SK-N-SH (cell line): ENCODE results near the gene CALR3. TPM values are rescaled to one million over a fixed set of nuclear protein-coding genes. Genes with fewer than 3 reads are reported as not detected.

Experiments
- CTCF ChIA-PET: fragments of 300-600, 350-600 bp; formaldehyde crosslinking; extraction: SDS; loops from one replicate; lab custom pipeline; 2021; lab: Yijun Ruan, JAX
- POLR2A ChIA-PET: fragments of 350-600 bp; sonication (Branson Sonifier 250); formaldehyde crosslinking; extraction: SDS; loops from one replicate; lab custom pipeline; 2020; ENCODE audit warnings: antibody characterized with exemption, inconsistent platforms; lab: Yijun Ruan, JAX
- DNase-seq: peaks from one replicate; pipeline ENCODE4 v3.0.0; 2012
- H2AFZ ChIP-seq: fragments of 200-600 bp; sonication (generic); 2 replicates; pipeline ENCODE4 v1.8.1; 2016; ENCODE audit warnings: antibody characterized with exemption, mild to moderate bottlenecking, low read depth
- H3F3A ChIP-seq: fragments of 200-600 bp; sonication (generic); replicated peaks from 2 replicates; pipeline ENCODE3; 2016; ENCODE audit warnings: antibody characterized with exemption, mild to moderate bottlenecking; ENCODE audit not compliant: insufficient read depth
- H3K27ac ChIP-seq, 2 experiments: fragments of 200-500 bp in 1 of 2; fragments of 200-600 bp in 1 of 2; sonication (Bioruptor generic) in 1 of 2; sonication (generic), shearing (Covaris generic) in 1 of 2; 2 replicates each; pipeline versions ENCODE4 v1.5.1 to v1.6.1; 2014 to 2016; ENCODE audit warnings: low read depth in 2 of 2, inconsistent platforms in 1 of 2, low read length in 1 of 2, mild to moderate bottlenecking in 1 of 2, mixed read lengths in 1 of 2
- H3K27me3 ChIP-seq: fragments of 200-600 bp; sonication (generic), shearing (Covaris generic); 2 replicates; pipeline ENCODE4 v1.6.1; 2016; ENCODE audit warnings: mixed run types; ENCODE audit not compliant: insufficient read depth
- H3K36me3 ChIP-seq, 2 experiments: fragments of 200-500 bp in 1 of 2; fragments of 200-600 bp in 1 of 2; sonication (Bioruptor generic) in 1 of 2; sonication (generic) in 1 of 2; replicated peaks in 1 of 2; 2 replicates each; pipeline versions ENCODE3 to v1.5.1; 2014 to 2016; ENCODE audit warnings: low read length in 1 of 2, mild to moderate bottlenecking in 1 of 2; ENCODE audit not compliant: insufficient read depth in 2 of 2, control insufficient read depth in 1 of 2
- H3K4me1 ChIP-seq, 2 experiments: fragments of 200-500 bp in 1 of 2; fragments of 200-600 bp in 1 of 2; sonication (Bioruptor generic) in 1 of 2; sonication (generic), shearing (Covaris generic) in 1 of 2; 2 replicates each; pipeline versions ENCODE4 v1.5.1 to v1.6.1; 2014 to 2016; ENCODE audit warnings: low read depth in 1 of 2, low read length in 1 of 2, mixed run types in 1 of 2; ENCODE audit not compliant: insufficient read depth in 2 of 2, control insufficient read depth in 1 of 2
- H3K4me2 ChIP-seq: fragments of 200-600 bp; sonication (generic), shearing (Covaris generic); 2 replicates; pipeline ENCODE4 v1.6.1; 2017; ENCODE audit warnings: mixed run types
- H3K4me3 ChIP-seq, 2 experiments: fragments of 200-500 bp in 1 of 2; fragments of 200-600 bp in 1 of 2; sonication (Bioruptor generic) in 1 of 2; sonication (generic), shearing (Covaris generic) in 1 of 2; 2 replicates each; pipeline versions ENCODE4 v1.5.1 to v1.8.1; 2014 to 2016; ENCODE audit warnings: low read depth in 2 of 2, inconsistent platforms in 1 of 2, low read length in 1 of 2, mild to moderate bottlenecking in 1 of 2, mixed read lengths in 1 of 2, moderate library complexity in 1 of 2
- H3K79me2 ChIP-seq: fragments of 200-600 bp; sonication (generic); 2 replicates; pipeline ENCODE4 v1.8.1; 2017; ENCODE audit warnings: mild to moderate bottlenecking; ENCODE audit not compliant: insufficient read depth
- H3K9ac ChIP-seq: fragments of 200-600 bp; sonication (generic); 2 replicates; pipeline ENCODE4 v1.6.1; 2017; ENCODE audit warnings: mixed run types
- H3K9me2 ChIP-seq: fragments of 200-600 bp; sonication (generic); 2 replicates; pipeline ENCODE4 v1.6.1; 2017; ENCODE audit warnings: mixed run types
- H3K9me3 ChIP-seq: fragments of 200-600 bp; sonication (generic); 2 replicates; pipeline ENCODE4 v1.6.1; 2017; ENCODE audit warnings: mixed run types, mild to moderate bottlenecking, moderate library complexity
- H4K20me1 ChIP-seq: fragments of 200-600 bp; sonication (generic); 2 replicates; pipeline ENCODE4 v1.6.1; 2017; ENCODE audit warnings: mild to moderate bottlenecking, mixed run types; ENCODE audit not compliant: insufficient read depth
- ELF1 ChIP-seq: IDR thresholded peaks from 2 replicates; pipeline ENCODE4 v1.4.0; 2012
- EP300 ChIP-seq, 2 experiments: IDR thresholded peaks; 2 replicates each; pipeline versions ENCODE4 v1.4.0 to v1.6.1; 2012; ENCODE audit warnings: borderline replicate concordance in 1 of 2, low read depth in 1 of 2, low read length in 1 of 2
- GATA2 ChIP-seq: sonication (generic); formaldehyde crosslinking; IDR thresholded peaks from 2 replicates; pipeline ENCODE4 v1.5.0; 2020; ENCODE audit warnings: mild to moderate bottlenecking, missing genetic modification reagents
- JUND ChIP-seq: IDR thresholded peaks from 2 replicates; pipeline ENCODE4 v1.4.0; 2012
- MAX ChIP-seq: IDR thresholded peaks from 2 replicates; pipeline ENCODE4 v1.4.0; 2012; ENCODE audit warnings: low read depth
- MEF2A ChIP-seq: IDR thresholded peaks from 2 replicates; pipeline ENCODE4 v1.4.0; 2012; ENCODE audit warnings: low read depth, borderline replicate concordance
- MXI1 ChIP-seq: IDR thresholded peaks from 2 replicates; pipeline ENCODE4 v1.6.1; 2012; ENCODE audit warnings: mild to moderate bottlenecking, low read depth, low read length, improper control_type of control experiment
- RAD21 ChIP-seq: IDR thresholded peaks from 2 replicates; pipeline ENCODE4 v1.6.1; 2012; ENCODE audit warnings: mild to moderate bottlenecking, low read length
- RCOR1 ChIP-seq: fragments of 150-350 bp; IDR thresholded peaks from 2 replicates; pipeline ENCODE4 v1.6.1; 2017; ENCODE audit warnings: antibody characterized with exemption, low read length
- REST ChIP-seq: IDR thresholded peaks from 2 replicates; pipeline ENCODE4 v1.6.1; 2012; ENCODE audit warnings: mild to moderate bottlenecking, low read depth, low read length, moderate library complexity
- SIN3A ChIP-seq: IDR thresholded peaks from 2 replicates; pipeline ENCODE4 v1.6.1; 2012; ENCODE audit warnings: low read depth, mild to moderate bottlenecking, low read length, moderate library complexity, borderline replicate concordance
- TAF1 ChIP-seq: IDR thresholded peaks from 2 replicates; pipeline ENCODE4 v1.6.1; 2012; ENCODE audit warnings: low read depth, mild to moderate bottlenecking, low read length, moderate library complexity, borderline replicate concordance
- USF1 ChIP-seq: IDR thresholded peaks from 2 replicates; pipeline ENCODE4 v1.4.0; 2012; ENCODE audit warnings: low read depth, borderline replicate concordance
- USF2 ChIP-seq: fragments of 150-350 bp; IDR thresholded peaks from 2 replicates; pipeline ENCODE4 v1.6.1; 2017; ENCODE audit warnings: antibody characterized with exemption, low read length, low read depth, borderline replicate concordance
- WGBS: methylation state at CpG from one replicate; pipeline ENCODE4 v1.1.6; 2017; ENCODE audit warnings: low lambda C conversion rate; 5-methylcytosine and 5-hydroxymethylcytosine counted together
- polyA plus RNA-seq, 3 experiments: library from polyadenylated mRNA; depleted of rRNA; stranded (reverse); fragments of >200 nt; gene quantifications; 2 replicates each; pipeline ENCODE4 v1.2.3, GENCODE V29; 2012

Gene CALR3
- polyA plus RNA-seq, 1 of the 3 experiments (the other 2 are of a cell fraction), result not detected

- Histone ChIP-seq H3K79me2 (0 out of 2 replicates have a peak, but pooled peaks cover 5% of the 10 kb centered on the region), H3K4me3 (no peak overlapping the region), H3K27me3 (no peaks in the 10 kb centered on the region), H2AFZ (no peak overlapping the region), H3F3A (peaks cover 6% of the 10 kb centered on the region), H3K9me2 (no peaks in the 10 kb centered on the region), H4K20me1 (0 out of 2 replicates have a peak, but pooled peaks cover 6% of the 10 kb centered on the region), H3K27ac (no peak overlapping the region), H3K9ac (no peak overlapping the region), H3K9me3 (no peaks in the 10 kb centered on the region), H3K4me2 (no peak overlapping the region), H3K4me1 (no peaks in the 10 kb centered on the region), H3K36me3 (peaks cover 29 to 82% of the 10 kb centered on the region in 2 experiments)
- 99% methylated on average over 14 of the region's 25 CpGs for WGBS
- no peak for DNase-seq
- TF ChIP-seq MXI1 (no peak), USF1 (no peak), EP300 (IDR thresholded peaks at IDR 0.05; ENCODE audit: borderline replicate concordance in 1 of 2, low read depth in 1 of 2, low read length in 1 of 2) (no peak), REST (no peak), RCOR1 (no peak), RAD21 (no peak), ELF1 (no peak), TAF1 (no peak), USF2 (no peak), GATA2 (CRISPR knock-in tag) (no peak), JUND (no peak), MAX (no peak), SIN3A (no peak), MEF2A (no peak)
- CTCF ChIA-PET, result interaction anchor here (1.8 kb wide), 1 partner anchor 81 kb away, joined by 6 read pairs; no protein-coding TSS in a partner anchor
- POLR2A ChIA-PET, result no interaction called here
Observed at GRCh38 chr19:16522559-16523377, 26.8 kb upstream of the CALR3 start.
